Iris pigment epithelial cell (primary cell): Measurements from ENCODE around the gene GULP1.
A peak's percentile ranks its signal among the peaks of the same experiment; 100 is the strongest.

Experiments
- DNase-seq: peaks from one replicate; pipeline ENCODE4 v3.0.0-alpha.2; 2011; ENCODE audit warnings: low read depth

Gene GULP1

GRCh38 chr2:188426121-188426520 lies 134.4 kb downstream of the GULP1 start:
- DNase-seq = no peak

GRCh38 chr2:188430705-188431104 lies 139.0 kb downstream of the GULP1 start:
- no peak for DNase-seq

DNA sequence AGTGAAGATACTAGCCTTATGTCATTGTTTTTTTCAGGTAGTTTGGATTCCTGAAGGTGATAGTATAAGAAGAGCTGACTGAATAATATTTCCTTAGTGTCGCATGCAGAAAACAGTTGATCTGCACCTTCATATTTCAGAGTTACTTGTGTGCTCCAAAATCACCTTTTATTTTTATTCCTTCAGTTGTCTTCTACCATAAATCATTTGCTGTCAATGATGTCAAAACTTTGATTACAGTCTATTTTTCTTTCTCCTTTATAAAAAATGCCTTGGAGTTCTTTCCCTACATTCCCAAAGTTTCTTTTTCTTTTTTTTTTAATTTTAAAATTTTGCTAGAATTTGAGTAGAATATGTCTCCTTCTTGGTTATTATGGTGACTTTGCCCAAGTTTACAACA lies 142.3 kb downstream of the GULP1 start:
- DNase-seq = no peak

DNA sequence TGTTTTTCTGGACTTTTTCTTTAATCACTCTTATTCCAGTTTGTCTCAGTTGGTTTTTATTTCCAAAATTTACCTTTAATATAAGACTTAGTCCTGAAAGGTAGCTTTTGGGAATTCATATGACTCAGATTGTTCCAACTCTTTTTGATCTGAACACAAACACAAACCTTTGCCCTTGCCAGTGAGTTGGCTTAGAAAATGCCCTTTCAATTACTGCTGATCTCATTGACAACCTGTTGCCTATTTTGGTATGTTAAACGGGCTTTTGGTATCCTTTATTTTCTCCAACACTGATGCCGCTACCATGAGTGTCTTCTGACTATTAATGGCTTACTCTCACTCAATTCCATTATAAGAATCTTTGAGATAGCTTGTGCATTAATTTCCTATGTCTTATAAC lies 143.4 kb downstream of the GULP1 start:
- no peak for DNase-seq

DNA sequence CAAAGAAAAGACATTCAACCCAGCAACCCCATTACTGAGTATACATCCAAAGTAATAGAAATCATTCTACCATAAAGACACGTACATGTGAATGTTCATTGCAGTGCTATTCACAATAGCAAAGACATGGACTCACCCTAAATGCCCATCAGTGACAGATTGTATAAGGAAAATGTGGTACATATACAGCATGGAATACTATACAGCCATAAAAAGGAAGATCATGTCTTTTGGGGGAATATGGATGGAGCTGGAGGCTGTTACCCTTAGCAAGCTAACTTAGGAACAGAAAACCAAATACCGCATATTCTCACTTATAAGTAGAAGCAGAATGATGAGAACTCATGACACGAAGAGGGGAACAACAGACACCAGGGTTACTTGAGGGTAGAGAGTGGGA lies 145.9 kb downstream of the GULP1 start:
- no peak for DNase-seq

GRCh38 chr2:188439986-188440385 lies 148.3 kb downstream of the GULP1 start:
- no peak for DNase-seq

GRCh38 chr2:188440849-188441248 lies 149.2 kb downstream of the GULP1 start:
- no peak for DNase-seq

- DNase-seq = no peak
Observed at GRCh38 chr2:188441288-188441947, 149.7 kb downstream of the GULP1 start.

DNA sequence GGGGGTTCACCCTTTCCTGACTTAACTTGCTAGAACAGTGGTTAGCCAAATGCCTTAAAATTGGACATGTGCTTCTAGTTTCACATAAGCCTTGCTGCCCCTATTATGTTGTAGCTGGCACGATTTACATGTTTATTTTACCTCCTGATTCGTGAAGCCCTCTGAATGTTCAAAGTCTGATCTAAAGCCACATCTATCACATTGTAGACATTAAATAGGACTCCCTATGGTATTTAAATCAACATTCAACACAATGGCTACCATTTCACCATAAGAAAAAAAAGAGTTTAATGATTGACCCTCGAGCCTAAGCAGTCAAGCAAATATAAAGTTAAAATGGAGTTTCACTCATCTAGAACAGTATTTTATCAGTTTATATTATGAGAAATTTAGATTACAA lies 151.5 kb downstream of the GULP1 start:
- DNase-seq = no peak

GRCh38 chr2:188444106-188444835 lies 152.6 kb downstream of the GULP1 start:
- peak; percentile 68 for DNase-seq

DNA sequence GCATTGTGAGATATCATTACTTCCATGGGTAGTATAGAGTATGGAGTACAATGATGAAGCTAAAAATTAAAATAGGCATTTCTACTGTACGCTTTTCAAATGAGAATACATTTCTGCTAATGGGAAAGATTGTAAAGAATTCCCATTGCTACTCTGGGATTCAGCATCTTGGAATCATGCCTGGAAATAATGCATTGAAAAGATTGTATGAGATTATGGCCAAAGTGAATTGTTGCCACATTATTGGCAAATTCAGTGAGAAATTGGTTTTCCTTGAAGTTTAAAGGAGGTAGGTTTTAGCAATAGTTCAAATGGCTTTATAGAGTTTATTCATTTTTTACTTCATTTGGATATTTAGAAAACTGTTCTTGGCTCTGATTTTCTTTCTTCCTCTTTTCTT lies 157.9 kb downstream of the GULP1 start:
- no peak for DNase-seq

GRCh38 chr2:188449971-188450370 lies 158.3 kb downstream of the GULP1 start:
- no peak for DNase-seq

DNA sequence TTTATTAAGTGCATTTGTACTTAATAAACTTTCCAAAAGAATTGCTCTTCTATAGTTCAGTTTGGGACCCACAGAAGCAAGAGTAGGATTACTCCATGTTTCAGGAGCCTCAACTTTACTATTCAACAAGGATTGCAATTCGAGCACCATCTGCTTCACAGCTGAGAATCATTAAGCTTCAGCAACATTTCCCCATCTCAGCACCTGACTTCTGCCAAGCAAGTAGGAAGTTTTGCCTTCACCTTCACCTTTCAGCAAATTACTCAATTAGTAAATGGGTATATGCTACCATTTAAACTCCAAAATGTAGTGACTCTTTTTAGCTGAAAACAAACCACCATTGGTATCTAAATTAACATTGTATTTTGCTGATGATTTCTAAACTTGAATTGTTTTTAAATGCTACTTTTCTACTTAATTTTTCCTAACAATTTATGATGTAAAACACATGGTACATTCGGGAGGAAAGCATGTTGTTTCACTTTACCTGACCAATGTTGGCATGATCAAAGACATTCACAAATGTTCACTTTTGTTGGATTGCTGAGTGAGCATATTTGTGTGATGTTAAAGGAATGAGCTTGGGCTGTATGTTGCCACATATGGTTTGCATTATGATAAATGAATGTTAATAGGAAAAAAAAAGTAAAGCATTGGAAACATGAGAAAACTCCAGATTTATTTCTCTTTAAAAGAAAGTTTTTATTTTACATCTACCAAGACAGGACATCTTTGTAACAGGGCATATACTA lies 159.2 kb downstream of the GULP1 start:
- peak; percentile 27 for DNase-seq

GRCh38 chr2:188452084-188452483 lies 160.4 kb downstream of the GULP1 start:
- peak; percentile 11 for DNase-seq

DNA sequence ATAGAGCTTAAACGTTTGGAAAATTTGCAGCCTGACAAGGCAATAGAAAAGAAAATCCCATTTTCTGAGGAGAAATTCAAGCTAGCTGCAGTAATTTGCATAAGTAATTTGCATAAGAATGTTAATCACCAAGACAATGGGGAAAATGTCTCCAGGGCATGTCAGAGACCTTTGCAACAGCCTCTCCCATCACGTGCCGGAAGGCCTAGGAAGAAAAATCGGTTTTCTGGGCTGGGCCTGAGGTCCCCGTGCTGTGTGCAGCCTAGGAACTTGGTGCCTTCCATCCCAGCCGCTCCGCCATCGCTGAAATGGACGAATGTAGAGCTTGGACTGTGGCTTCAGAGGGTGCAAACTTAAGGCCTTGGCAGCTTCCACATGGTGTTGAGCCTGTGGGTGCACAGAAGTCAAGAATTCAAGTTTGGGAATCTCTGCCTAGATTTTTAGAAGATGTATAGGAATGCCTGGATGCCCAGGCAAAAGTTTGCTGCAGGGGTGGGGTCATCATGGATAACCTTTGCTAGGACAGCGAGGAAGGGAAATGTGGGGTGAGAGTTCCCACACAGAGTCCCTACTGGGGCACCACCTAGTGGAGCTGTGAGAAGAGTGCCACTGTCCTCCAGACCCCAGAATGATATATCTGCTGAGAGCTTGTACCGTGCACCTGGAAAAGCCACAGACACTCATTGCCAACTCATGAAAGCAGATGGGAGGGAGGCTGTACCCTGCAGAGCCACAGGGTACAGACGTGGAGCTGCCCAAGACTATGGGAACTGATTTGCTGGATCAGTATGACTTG lies 164.6 kb downstream of the GULP1 start:
- no peak for DNase-seq

DNA sequence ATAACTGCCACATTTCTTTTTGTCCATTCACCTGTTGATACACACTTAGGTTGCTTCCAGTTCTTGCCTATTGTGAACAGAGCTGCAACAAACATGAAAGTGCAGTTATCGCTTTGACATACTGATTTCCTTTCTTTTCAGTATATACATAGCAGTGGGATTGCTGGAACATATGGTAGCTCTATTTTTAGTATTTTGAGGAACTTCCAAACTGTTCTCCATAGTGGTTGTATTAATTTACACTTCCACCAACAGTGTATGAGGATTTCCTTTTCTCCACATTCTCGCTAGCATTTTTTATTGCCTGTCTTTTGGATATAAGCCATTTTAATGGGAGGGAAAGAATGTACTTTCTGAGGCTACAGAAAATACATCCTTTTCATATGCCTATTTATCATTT lies 167.4 kb downstream of the GULP1 start:
- DNase-seq = no peak

DNA sequence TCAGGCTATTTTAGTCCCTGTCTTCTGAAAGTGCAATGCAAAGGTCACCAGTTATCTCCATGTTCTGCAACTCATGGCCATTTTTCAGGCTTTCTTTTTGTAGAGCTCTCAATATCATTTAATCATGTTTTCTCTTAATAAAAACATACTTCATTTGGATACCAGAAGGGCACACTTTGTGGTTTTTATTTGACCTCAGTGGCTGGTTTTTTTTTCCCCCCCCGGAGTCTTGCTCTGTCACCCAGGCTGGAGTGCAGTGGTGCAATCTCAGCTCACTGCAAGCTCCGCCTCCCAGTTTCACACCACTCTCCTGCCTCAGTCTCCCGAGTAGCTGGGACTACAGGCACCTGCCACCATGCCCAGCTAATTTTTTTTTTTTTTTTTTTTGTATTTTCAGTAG lies 174.4 kb downstream of the GULP1 start:
- DNase-seq = peak; percentile 52

GRCh38 chr2:188466761-188467160 lies 175.1 kb downstream of the GULP1 start:
- no peak for DNase-seq

- no peak for DNase-seq
Observed at GRCh38 chr2:188471166-188471565, 179.5 kb downstream of the GULP1 start.

GRCh38 chr2:188473306-188473705 lies 181.6 kb downstream of the GULP1 start:
- no peak for DNase-seq

- no peak for DNase-seq
Observed at GRCh38 chr2:188474316-188474715, 182.6 kb downstream of the GULP1 start.

DNA sequence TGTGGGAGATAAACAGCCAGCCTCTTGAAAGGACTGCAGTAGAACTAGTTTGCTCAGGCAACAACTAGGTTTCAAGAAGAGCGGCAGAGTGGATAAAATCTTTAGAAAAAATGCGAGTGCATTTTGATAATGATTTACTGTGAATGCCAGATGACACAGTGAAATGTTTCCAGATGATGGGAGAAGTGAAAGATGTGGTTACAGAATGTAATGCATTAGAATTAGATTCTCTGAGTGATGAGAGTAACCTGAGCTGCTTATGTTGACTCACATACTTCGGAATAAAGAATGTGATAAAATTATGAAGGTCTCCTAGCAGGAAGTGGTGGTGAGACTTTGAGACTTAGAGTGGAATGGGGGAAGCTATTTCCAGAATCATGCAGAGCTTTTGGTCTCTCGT lies 184.3 kb downstream of the GULP1 start:
- DNase-seq = peak; percentile 87
